Chondrocyte (in vitro differentiated cells): ENCODE results near the gene WASF1. TPM values are rescaled to one million over a fixed set of nuclear protein-coding genes. Genes with fewer than 3 reads are reported as not detected.

Source experiments
- DNase-seq: peaks from one replicate; pipeline ENCODE4 v3.0.0; 2021; ENCODE audit warnings: mixed read lengths, low spot score
- H3K27ac Mint-ChIP-seq: one replicate; pipeline ENCODE4 v1.8.0; 2021; ENCODE audit warnings: mild to moderate bottlenecking, moderate library complexity, mixed read lengths; ENCODE audit not compliant: unreplicated experiment
- H3K27me3 Mint-ChIP-seq: 2 replicates; pipeline ENCODE4 v1.8.0; 2021; ENCODE audit warnings: low read depth, mixed read lengths
- H3K36me3 Mint-ChIP-seq: 2 replicates; pipeline ENCODE4 v1.8.0; 2021; ENCODE audit warnings: low read depth, mixed read lengths
- H3K4me1 Mint-ChIP-seq: 2 replicates; pipeline ENCODE4 v1.8.0; 2021; ENCODE audit warnings: low read depth, mild to moderate bottlenecking, mixed read lengths
- H3K4me3 Mint-ChIP-seq: one replicate; pipeline ENCODE4 v1.8.0; 2021; ENCODE audit warnings: mild to moderate bottlenecking, moderate library complexity, mixed read lengths; ENCODE audit not compliant: unreplicated experiment
- H3K9me3 Mint-ChIP-seq: 2 replicates; pipeline ENCODE4 v1.8.0; 2021; ENCODE audit warnings: low read depth, mixed read lengths
- total RNA-seq: library from RNA; stranded (reverse); gene quantifications from 3 replicates; pipeline ENCODE4 v1.2.1, GENCODE V29; 2021
- TF ChIP-seq, protein P1 (sequence below): fragments of 200-600 bp; sonication (generic); IDR thresholded peaks from 2 replicates; pipeline ENCODE4 v1.5.0; 2021; ENCODE audit warnings: antibody characterized with exemption, mild to moderate bottlenecking, moderate library complexity

The WASF1 gene
- total RNA-seq, 1 donor from 2014 or later, result 22.9 TPM

DNA sequence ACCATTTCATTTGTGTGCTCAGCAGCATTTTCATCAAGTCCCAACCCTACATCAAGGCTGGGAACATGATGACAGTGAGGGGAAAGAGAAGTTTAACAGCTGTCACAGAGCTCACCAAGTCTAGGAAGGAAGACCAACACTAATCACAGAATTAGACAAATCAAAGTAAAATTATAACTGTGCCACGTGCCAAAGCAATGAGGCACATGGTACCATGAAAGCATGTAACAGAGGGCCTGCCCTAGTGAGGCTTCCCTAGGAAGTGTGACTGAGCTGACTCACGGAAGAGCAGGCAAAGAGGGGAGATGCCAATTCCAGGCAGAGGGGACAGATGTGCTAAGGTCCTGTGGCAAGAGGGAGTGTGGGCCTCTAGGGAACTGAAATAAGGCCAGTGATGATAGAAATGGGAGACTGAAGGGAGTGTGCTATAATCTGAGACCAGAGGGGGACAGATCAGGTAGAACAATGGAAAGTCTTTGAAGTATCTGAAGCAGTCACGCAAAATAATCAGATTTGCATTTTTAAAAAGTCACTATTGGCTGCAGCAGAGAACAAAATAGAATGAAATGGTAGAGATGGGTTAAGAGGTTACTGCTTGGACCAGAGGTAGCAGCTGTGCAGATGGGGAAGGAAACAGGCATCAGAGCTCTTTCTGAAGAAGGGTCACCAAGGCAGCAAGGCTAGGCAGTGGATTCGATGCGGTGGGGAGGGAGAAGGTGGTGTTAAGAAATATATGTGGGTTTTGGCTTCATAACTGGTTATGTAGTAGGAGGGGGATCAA lies 114.5 kb downstream of the WASF1 start:
- TF ChIP-seq, protein P1, sequence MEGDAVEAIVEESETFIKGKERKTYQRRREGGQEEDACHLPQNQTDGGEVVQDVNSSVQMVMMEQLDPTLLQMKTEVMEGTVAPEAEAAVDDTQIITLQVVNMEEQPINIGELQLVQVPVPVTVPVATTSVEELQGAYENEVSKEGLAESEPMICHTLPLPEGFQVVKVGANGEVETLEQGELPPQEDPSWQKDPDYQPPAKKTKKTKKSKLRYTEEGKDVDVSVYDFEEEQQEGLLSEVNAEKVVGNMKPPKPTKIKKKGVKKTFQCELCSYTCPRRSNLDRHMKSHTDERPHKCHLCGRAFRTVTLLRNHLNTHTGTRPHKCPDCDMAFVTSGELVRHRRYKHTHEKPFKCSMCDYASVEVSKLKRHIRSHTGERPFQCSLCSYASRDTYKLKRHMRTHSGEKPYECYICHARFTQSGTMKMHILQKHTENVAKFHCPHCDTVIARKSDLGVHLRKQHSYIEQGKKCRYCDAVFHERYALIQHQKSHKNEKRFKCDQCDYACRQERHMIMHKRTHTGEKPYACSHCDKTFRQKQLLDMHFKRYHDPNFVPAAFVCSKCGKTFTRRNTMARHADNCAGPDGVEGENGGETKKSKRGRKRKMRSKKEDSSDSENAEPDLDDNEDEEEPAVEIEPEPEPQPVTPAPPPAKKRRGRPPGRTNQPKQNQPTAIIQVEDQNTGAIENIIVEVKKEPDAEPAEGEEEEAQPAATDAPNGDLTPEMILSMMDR, result no peak

GRCh38 chr6:110063594-110064263 lies 115.7 kb downstream of the WASF1 start:
- peaks cover 50% of the 10 kb centered on the region for H3K27me3 Mint-ChIP-seq
- no peaks in the 10 kb centered on the region for H3K36me3 Mint-ChIP-seq
- DNase-seq, result no peak
- TF ChIP-seq, protein P1, result no peak
- H3K27ac Mint-ChIP-seq, result no peak overlapping the region
- H3K4me1 Mint-ChIP-seq, result peaks cover 4% of the 10 kb centered on the region
- no peak overlapping the region for H3K4me3 Mint-ChIP-seq
- H3K9me3 Mint-ChIP-seq, result no peaks in the 10 kb centered on the region

More for the DNA sequence above, 114.5 kb downstream of the WASF1 start:
- Mint-ChIP-seq H3K4me1 (peaks cover 8% of the 10 kb centered on the region), H3K27ac (no peak overlapping the region), H3K36me3 (no peaks in the 10 kb centered on the region), H3K27me3 (peaks cover 48% of the 10 kb centered on the region), H3K9me3 (no peaks in the 10 kb centered on the region), H3K4me3 (no peak overlapping the region)
- no peak for DNase-seq

- TF ChIP-seq, protein P1, result no peak
- Mint-ChIP-seq H3K4me3 (no peak overlapping the region), H3K36me3 (no peaks in the 10 kb centered on the region), H3K4me1 (peaks cover 2% of the 10 kb centered on the region), H3K9me3 (no peaks in the 10 kb centered on the region), H3K27me3 (peaks cover 32% of the 10 kb centered on the region), H3K27ac (no peak overlapping the region)
- DNase-seq, result no peak
Measured at GRCh38 chr6:110055387-110055735, 124.1 kb downstream of the WASF1 start.

- peaks cover 2% of the 10 kb centered on the region for H3K4me1 Mint-ChIP-seq
- no peaks in the 10 kb centered on the region for H3K36me3 Mint-ChIP-seq
- no peak for DNase-seq
- H3K27me3 Mint-ChIP-seq, result peaks cover 28% of the 10 kb centered on the region
- TF ChIP-seq, protein P1, result no peak
- H3K9me3 Mint-ChIP-seq, result no peaks in the 10 kb centered on the region
- H3K4me3 Mint-ChIP-seq, result no peak overlapping the region
- H3K27ac Mint-ChIP-seq, result no peak overlapping the region
Measured at GRCh38 chr6:110054664-110055386, 124.6 kb downstream of the WASF1 start.
